Activated CD8-positive, alpha-beta memory T cell treated with anti-CD3 and anti-CD28 coated beads, Interleukin-2, amount 50 U/mL, for 24 hours (primary cell): ENCODE measurements around the gene ABCD2.
"Not testable (repeated sequence)": the region's sequence is repeated elsewhere in the genome, so short reads cannot be mapped to it uniquely, and the experiment has no call there.

ENCODE experiments used
- DNase-seq: peaks from one replicate; pipeline ENCODE4 v3.0.0-alpha.2; 2020; ENCODE audit errors: extremely low read depth

Gene ABCD2

DNA sequence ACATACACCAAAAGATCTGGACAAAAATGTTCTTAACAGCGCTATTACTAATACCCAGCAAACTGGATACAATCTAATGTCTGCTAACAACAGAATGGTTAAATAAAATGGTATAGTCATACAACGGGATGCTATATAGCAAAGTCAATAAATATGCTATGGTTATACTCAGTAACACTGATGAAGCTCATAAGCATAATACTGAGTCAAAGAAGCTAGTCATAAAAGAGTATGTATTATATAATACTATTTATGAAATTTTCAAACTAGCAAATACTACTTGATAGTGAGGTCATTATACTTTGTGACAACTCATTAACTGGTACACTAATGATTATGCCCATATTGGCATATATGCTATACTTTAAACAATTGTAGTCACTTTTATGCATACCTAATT, 7.4 kb downstream of the ABCD2 start:
- DNase-seq = no peak

DNA sequence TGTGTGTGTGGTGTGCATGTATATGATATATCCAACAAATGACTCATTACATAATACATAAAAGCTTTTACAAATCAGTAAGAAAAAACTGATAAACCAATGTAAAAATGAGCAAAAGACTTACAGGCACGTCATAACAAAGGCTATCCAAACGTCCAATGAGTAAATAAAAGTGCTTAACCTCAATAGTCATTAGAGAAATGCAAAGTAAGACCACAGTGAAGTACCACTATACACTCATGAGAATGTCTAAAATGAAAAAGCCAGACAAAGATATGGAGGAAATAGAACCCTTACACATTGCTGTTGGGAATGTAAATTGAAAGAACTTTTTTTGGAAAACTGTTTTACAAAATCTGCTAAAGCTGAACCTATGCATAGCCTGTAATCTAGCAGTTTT, 7.8 kb downstream of the ABCD2 start:
- DNase-seq = no peak

DNA sequence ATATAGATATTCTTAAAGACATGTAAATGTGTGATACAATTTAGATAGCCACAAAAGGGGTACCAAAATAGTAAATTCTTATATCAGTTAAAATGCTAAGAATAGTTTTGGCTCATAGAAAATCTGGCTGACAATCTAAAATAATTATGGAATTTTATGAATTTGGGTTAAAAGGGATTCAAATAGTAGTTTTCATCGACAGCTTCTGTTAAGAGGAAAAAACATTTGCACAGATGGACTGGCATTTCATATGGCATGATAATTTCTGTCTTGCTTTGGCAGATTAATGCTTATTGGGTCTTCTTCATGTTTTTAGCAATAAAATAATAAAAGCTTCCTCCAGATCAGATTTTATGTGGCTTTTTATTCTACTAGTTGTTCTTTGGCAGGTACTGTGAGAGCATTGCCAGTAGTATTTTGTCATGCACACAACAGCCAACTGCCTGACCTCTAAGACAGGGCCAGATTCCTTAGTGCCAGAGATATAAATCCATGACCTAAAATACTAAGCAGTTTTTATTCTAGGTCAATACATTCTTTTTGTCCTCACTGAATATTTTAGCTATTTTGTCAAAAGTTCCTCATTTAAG, 9.1 kb downstream of the ABCD2 start:
- no peak for DNase-seq

DNA sequence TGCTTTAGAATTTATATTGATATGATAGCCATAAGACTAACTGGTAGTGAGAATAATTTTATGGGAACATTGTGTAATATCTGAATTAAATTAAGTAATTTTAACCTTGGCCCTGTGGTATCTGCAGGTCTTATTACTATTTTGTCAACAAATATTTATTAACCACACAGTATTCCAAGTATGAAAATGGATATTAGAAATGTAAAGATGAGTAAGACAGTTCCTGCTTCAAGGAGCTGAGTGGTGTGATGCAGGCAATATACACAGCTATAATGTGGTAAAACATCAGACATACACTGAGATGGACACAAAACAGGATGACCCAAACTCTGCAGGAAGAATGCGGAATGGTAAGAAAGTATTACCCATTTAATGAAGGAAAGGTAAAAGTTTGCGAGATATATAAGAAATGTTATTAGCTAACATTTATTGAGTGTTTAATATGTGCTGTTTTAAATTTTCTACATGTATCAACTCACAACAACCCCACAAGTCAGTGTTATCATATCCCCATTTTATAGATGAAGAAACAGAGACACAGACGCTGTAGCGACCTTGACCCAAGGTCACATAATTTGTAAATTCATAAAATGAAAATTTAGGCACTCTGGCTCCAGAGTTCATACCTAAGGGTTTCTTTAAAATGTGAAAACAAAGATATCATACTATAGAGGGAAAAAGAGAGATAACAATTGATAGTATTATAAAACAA, 12.7 kb downstream of the ABCD2 start:
- no peak for DNase-seq

DNA sequence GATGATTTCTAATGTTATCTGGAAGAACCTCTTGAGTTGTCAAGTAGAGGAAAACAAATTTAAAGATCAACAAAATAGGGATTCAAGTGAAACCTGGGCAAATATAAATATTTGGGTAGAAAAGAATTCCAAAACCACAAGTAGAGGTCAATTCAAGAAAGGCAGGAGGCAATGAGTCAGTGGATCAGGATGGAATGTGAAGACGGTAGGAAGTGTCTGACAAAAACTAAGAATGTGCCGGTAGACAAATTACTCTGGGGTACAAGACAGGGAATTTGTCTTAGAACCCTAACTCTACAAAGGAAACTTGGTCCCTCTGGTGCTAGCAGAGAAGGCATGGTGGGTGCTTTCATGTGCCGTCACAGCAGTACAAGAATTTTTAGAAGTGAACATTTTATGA, 13.6 kb downstream of the ABCD2 start:
- no peak for DNase-seq

DNA sequence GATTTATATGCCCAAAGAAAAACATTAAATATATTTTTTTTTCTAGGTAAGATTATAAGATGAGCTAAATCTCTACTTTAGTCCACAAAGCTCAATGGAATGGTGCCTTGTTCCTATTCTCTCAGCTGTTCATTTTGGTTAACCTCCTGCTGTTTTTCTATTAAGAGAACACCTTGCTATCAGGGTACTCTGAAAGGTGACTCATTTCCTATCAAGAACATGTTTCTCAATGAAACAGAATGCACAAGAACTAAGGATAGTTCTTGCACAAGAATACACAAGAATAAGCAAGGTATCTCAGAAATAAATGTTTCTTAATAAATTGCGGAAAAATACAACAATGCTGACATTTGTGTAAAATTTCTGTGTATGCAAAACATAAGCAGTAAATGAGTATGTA, 14.1 kb downstream of the ABCD2 start:
- DNase-seq = no peak

DNA sequence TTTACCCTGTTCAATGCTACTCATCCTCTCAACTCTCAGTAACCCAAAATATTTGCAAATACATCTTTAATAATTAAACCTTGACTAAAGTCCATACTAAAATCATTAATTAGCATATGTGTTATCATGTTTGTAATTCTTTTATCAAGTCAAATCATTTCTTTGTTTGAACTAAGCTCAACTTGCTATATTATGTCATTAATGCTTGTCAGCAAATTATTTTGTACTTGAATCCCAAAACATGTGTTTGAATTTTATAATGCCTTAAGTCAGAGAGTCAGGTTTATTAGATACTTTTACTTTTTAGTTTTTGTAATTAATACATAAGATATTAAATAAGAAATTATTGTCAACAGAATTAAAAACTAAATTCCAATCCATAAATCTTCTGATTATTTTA, 16.5 kb downstream of the ABCD2 start:
- no peak for DNase-seq

DNA sequence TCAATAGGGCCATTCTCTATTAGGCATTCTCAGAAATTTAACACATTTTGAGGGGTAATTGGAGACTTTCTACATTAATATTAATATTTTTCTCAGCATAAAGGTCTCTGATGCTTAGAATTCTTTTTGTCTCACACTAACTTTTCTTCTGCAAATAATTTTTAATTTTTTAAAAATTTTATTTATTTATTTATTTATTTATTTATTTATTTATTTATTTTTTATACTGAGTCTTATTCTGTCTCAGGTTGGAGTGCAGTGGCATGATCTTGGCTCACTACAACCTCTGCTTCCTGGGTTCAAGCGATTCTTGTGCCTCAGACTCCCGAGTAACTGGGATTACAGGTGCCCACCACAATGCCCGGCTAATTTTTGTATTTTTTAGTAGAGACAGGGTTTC, 17.7 kb downstream of the ABCD2 start:
- DNase-seq = not testable (repeated sequence)

DNA sequence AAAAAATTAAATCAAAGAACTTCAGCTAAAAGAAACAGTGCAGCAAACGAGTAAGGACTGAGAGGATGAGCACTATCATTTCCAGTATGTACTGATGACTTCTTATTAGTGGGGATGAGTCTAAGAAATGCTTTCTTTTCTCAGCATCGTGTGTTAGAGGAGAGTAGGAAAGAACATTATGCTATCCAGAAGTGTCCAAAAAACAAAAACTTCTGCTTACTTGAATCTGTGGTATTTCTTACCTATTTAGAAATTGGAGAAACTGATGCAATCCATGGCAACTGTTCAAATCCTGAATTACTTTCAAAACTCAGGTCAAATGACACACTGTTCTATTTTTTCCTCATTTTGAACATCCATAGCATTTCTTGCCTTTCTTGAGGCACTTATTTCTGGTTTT, 23.7 kb downstream of the ABCD2 start:
- DNase-seq = no peak

DNA sequence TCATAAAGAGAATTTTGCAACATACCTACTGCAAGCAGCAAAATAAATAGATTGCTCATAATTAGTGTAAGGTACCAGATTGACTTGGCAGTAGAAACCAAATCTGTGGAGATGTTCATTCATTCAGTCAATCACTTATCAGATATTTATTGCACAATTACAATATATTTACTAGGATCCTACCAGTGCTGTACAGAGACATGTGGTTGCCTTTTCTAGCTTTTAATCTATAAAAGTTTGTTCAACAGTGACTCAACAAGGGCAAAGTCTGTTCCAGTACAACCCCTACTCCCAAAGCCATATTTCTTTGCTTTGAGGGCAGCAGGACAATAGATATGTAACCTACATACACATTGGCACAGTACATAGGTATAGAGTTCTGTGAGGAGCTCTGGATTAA, 27.3 kb downstream of the ABCD2 start:
- no peak for DNase-seq

DNA sequence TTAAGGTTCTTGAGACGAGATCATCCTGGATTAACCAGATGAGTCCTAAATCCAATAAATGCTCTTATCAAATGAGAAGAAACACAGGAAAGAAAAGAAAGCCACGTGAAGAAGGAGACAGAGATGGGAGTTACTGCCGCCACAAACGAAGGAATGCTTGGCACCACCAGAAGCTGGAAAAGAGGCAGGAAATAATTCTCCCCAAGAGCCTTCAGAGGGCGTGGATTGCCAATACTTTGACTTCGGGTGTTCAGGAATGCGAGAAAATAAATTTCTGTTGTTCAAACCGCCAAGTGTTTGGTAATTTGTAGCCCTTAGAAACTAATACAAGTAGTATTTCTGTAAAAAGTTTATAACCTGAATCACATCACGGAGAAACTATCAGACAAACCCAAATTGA, 31.3 kb downstream of the ABCD2 start:
- DNase-seq = no peak

DNA sequence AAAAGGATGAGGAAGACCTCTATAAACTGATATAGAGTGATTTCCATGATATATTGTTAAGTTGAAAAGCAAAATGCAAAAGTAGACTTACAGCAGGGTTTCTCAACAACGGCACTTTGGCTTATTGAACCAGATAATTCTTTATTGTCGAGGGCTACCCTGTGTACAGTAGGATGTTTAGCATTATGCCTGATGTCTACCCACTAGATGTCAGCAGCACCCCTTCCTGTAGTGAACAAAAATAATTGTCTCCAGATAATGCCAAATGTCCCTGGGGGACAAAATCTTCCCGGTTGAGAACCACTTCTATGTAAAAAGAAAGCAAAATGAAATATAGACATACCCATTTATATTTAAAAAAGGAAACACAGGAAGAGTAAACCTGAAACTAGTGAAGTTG, 32.4 kb downstream of the ABCD2 start:
- DNase-seq = no peak

DNA sequence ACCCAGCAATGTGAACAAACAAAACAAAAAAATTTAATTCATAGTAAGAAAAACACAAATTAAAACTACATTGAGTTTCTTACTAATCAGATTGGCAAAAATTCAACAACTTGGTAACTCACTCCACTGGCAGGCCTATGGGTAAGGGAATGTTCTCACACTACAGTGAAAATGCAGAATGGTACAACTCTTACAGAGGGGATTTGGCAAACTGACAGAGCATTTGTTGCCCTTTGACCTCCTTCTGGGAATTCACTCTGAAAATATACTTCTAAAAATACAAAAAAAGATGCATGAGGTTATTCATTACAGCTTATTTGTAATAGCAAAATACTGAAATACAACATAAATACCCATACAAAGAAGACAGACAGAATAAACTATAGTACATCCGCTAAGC, 32.8 kb downstream of the ABCD2 start:
- no peak for DNase-seq

DNA sequence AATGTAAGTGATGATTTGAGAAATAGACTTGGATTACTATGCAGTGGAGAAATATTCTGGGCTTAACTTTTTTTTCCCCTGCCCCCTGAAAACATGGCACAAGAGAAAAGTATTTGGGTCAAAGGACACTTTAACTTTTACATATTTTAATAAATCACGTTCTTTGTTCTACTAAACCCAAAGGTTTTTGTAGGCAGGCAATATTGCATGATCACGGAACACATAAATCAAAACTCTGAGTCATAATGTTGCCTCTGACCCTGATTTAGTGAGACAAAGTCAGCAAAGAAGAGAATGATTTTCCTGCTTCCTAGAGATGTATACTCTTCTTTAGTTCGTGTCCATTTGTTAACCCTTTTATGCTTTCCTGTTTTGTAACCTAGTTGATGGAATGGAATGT, 38.0 kb downstream of the ABCD2 start:
- no peak for DNase-seq

DNA sequence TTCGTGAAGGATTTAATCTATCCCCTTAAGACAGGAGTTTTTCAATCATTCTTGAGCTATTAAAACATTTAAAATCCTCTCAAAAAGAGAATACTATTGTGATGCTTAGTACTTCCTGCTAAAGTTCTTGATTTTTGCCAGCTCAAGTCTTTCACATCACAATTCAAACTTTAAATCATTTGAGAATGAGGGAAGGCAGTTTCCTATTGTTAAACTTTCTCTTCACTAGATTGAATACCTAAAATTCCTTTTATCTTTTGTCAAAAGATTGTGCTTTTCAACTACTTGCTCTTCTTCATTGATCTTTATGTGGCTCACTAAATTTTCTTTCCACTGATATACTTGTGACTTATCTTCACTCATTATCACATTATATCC, 44.1 kb downstream of the ABCD2 start:
- no peak for DNase-seq

DNA sequence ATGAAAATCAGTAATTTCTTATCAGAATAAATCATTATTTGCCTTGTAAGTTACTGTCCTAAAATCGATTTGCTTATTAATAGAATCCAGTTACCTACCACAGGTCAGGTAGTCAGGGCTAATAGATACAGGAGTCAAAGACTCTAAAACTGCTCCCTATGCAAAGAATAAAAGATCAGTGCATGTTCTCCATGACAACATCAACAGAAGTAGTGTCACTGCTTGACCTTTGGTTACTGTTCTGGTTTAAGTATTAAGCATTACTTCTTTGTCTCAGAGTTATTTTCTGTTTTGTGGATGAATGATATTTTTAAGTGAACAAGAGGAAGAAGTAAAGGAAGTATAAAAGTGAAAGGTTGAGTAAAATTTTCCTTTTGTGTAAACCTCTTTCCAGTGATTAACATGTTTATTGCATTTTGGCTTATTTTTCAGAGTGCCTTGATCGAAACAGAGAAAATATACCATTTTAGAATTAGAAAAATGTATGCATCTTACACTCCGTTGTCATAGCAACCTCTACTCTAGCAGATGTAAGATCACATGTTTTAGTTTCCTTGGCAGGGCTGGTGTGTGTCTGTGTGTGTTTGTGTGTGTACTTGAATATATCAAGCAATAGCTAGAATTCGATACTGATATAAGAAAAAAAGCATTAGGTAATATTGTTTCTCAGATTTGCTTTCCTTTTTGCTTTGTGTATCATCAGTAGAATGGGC, 44.7 kb downstream of the ABCD2 start:
- DNase-seq = no peak

DNA sequence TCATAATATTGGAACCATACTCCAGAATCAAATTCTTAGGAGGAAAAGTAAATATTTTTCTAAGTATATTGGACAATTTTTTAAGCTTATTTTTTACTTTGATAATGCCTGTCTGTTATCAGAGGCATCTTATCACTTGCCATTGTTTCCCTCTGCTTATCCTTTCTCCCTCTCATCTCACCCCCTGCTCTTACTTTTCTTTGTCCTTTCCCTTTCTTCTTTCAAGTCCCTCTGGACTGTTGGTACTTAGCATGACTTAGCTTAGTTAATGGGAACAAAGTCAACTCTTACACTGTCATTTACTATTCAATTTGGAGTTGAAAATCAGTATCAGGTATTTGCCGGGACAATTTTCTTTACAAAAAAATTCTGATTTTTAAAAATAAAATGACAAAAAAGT, 45.2 kb downstream of the ABCD2 start:
- no peak for DNase-seq

DNA sequence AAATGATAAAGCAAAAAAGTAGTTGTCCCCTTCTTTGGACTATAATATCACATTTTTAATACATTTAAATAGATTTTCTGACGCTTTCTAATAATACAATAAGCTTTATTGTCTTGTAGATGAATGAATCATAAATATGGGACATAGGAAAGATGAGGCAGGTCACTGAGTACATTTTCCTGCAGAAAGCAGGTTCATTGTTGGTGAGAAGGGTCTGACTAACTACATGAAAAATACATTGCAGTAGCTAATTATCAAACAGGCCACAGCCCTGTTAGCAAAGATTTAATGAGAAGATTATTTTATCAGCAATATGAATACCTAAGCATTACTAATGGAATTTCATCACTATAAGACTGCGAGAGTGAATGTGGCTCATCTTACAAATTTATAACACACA, 45.6 kb downstream of the ABCD2 start:
- DNase-seq = no peak

DNA sequence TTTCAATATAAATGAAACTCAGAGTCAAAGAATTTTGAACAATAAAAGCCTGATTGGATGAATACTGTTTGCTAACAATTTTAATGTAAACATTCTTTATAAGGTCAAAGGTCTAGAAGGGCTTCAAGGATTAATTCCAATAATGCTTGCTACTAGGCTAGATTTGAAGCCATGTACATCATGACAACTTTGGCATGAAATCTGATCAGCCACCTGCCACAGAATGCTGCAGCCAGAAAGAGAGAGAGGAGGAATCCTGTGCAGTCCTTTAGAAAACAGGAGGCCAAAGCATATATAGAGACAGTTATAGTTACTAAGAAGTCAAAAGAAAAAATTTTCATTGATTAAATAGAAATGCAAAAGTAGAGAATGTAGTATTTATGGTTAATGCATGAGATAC, 47.1 kb downstream of the ABCD2 start:
- no peak for DNase-seq

DNA sequence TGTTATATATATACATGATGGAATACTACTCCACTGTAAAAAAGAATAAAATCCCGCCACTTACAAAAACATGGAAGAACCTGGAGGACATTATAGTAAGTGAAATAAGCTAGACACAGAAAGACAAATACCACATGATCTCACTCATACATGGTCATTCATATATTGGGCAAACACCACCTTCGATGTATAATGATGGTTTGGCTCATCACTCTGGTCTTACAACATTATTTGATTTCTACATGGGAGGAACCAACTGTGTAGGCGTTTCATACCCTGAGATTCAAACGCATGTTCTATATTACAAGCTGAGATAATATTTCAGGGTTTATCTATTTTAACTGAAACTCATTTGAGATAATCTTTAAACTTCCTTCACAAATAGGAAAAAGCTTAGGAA, 48.3 kb downstream of the ABCD2 start:
- no peak for DNase-seq

DNA sequence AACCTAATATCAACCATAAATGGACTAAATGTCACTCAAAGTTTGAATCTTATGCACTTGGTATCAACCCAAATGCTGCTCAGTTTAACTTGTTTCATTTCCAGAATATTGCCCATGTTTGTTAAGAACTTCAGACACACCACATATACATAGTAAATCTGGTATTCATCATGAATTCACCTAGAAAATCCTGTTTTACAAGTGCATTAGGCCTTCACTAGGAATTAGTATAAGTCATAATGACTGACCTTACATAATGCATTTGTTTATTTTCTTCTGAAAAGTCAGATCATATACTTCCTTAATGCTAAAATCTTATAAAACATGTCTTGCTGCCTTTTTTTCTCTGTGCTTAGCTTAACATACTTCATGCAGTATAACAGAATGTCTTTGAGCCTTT, 66.1 kb downstream of the ABCD2 start:
- DNase-seq = no peak

DNA sequence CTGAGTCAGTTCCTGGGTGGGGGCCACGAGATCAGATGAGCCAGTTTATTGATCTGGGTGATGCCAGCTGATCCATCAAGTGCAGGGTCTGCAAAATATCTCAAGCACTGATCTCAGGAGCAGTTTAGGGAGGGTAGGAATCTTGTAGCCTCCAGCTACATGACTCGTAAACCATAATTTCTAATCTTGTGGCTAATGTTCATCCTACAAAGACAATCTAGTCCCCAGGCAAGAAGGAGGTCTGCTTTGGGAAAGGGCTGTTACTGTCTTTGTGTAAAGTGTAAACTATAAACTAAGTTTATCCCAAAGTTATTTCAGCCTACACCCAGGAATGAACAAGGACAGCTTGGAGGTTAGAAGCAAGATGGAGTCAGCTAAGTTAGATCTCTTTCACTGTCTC, 75.4 kb downstream of the ABCD2 start:
- DNase-seq = not testable (repeated sequence)

DNA sequence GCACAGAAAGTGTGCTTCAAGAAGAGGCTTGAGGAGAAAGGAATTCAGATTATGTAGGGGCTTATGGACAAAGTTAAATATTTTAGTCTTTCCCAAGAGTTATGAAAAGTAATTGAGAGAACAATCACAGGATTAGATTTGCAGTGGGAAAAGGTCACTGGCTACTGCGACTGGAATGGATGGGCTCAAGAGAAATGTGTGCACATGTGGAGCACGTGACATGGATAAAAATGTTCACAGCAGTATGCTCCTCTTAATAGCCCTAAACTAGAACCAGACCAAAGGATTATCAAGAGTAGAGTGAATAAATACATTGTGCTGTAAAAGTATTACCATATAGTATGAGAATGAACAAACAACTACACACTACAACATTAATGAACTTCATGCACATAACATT, 78.1 kb downstream of the ABCD2 start:
- no peak for DNase-seq
